ENCODE results near the gene PTPRN2. TPM values are rescaled to one million over a fixed set of nuclear protein-coding genes. Genes with fewer than 3 reads are reported as not detected.
"Not testable (repeated sequence)": the region's sequence is repeated elsewhere in the genome, so short reads cannot be mapped to it uniquely, and the experiment has no call there.

PTPRN2 gene
- total RNA-seq, 1 donor from 2014 or later, result 32.2 TPM

- DNase-seq (ENCODE audit: low read depth, low spot score), result no peak
- H3K9me3 Mint-ChIP-seq, result no peaks in the 10 kb centered on the region
- TF ChIP-seq, protein P1, sequence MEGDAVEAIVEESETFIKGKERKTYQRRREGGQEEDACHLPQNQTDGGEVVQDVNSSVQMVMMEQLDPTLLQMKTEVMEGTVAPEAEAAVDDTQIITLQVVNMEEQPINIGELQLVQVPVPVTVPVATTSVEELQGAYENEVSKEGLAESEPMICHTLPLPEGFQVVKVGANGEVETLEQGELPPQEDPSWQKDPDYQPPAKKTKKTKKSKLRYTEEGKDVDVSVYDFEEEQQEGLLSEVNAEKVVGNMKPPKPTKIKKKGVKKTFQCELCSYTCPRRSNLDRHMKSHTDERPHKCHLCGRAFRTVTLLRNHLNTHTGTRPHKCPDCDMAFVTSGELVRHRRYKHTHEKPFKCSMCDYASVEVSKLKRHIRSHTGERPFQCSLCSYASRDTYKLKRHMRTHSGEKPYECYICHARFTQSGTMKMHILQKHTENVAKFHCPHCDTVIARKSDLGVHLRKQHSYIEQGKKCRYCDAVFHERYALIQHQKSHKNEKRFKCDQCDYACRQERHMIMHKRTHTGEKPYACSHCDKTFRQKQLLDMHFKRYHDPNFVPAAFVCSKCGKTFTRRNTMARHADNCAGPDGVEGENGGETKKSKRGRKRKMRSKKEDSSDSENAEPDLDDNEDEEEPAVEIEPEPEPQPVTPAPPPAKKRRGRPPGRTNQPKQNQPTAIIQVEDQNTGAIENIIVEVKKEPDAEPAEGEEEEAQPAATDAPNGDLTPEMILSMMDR (conservative IDR thresholded peaks at IDR 0.05), result no peak
- H3K4me3 Mint-ChIP-seq, result peak overlapping the region; percentile 54
- H3K4me1 Mint-ChIP-seq, result peaks cover 13% of the 10 kb centered on the region
- H3K27ac Mint-ChIP-seq (ENCODE audit: unreplicated experiment), result no peak overlapping the region
- peaks cover 24% of the 10 kb centered on the region for H3K36me3 Mint-ChIP-seq (ENCODE audit: low read depth)
- no peaks in the 10 kb centered on the region for H3K27me3 Mint-ChIP-seq (ENCODE audit: low read depth)
Measured at GRCh38 chr7:157594306-157594705, 993.3 kb downstream of the PTPRN2 start.

GRCh38 chr7:157593541-157593940 is 994.1 kb downstream of the PTPRN2 start:
- H3K27ac Mint-ChIP-seq (ENCODE audit: unreplicated experiment), result no peak overlapping the region
- TF ChIP-seq, protein P1 (conservative IDR thresholded peaks at IDR 0.05), result no peak
- DNase-seq (ENCODE audit: low read depth, low spot score), result no peak
- no peaks in the 10 kb centered on the region for H3K27me3 Mint-ChIP-seq (ENCODE audit: low read depth)
- peaks cover 13% of the 10 kb centered on the region for H3K4me1 Mint-ChIP-seq
- peaks cover 24% of the 10 kb centered on the region for H3K36me3 Mint-ChIP-seq (ENCODE audit: low read depth)
- H3K4me3 Mint-ChIP-seq, result no peak overlapping the region
- no peaks in the 10 kb centered on the region for H3K9me3 Mint-ChIP-seq

GRCh38 chr7:157592636-157593320 is 994.8 kb downstream of the PTPRN2 start:
- not testable (repeated sequence) for DNase-seq (ENCODE audit: low read depth, low spot score); H3K27me3 Mint-ChIP-seq (ENCODE audit: low read depth); H3K27ac Mint-ChIP-seq (ENCODE audit: unreplicated experiment); H3K9me3 Mint-ChIP-seq; H3K4me3 Mint-ChIP-seq
- Mint-ChIP-seq H3K4me1 (peaks cover 11% of the 10 kb centered on the region), H3K36me3 (ENCODE audit: low read depth) (peaks cover 24% of the 10 kb centered on the region)

DNA sequence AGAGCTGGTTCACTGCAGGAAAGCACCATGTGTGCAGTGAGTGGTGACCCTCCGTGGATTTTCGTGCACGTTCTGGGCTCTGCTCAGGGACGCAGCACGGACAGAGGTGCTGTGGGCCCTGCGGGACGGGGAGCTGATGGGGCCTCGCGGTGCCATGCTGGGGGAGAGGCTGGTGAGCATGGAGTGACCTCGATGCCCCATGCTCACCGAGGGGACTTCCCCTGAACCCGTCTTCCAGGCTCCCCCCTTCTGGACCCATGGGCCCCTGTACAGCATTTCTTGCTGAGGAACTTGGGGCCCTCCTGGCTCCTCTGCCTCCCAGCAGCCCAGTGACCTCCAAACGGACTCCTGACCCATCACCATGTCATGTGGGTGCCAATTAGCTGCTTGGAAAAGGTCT is 997.1 kb downstream of the PTPRN2 start:
- H3K27ac Mint-ChIP-seq (ENCODE audit: unreplicated experiment), result no peak overlapping the region
- DNase-seq (ENCODE audit: low read depth, low spot score), result no peak
- TF ChIP-seq, protein P1 (conservative IDR thresholded peaks at IDR 0.05), result no peak
- peaks cover 20% of the 10 kb centered on the region for H3K36me3 Mint-ChIP-seq (ENCODE audit: low read depth)
- H3K4me1 Mint-ChIP-seq, result peaks cover 8% of the 10 kb centered on the region
- no peaks in the 10 kb centered on the region for H3K27me3 Mint-ChIP-seq (ENCODE audit: low read depth)
- H3K4me3 Mint-ChIP-seq, result no peak overlapping the region
- H3K9me3 Mint-ChIP-seq, result no peaks in the 10 kb centered on the region

DNA sequence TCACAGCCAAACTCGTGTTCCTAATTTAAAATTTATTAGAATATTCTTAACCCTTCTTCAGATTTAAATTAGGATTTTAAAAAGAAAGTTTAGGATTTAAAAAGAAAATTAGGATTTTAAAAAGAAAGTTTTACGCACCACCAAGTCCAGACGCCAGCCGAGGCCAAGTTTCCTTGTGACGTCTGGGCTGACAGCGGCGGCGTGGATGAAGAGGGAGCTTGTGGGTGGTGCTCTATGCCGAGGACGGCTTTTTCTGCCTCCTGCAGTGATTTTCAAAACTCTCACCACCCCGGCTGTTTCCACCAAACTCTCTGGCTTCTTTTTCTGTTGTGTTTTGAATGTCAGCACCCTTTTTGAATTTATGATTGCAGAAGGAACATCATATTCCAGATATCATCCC is 997.9 kb downstream of the PTPRN2 start:
- Mint-ChIP-seq H3K9me3 (no peaks in the 10 kb centered on the region), H3K27me3 (ENCODE audit: low read depth) (no peaks in the 10 kb centered on the region), H3K27ac (ENCODE audit: unreplicated experiment) (no peak overlapping the region), H3K36me3 (ENCODE audit: low read depth) (peaks cover 19% of the 10 kb centered on the region), H3K4me3 (no peak overlapping the region), H3K4me1 (peaks cover 10% of the 10 kb centered on the region)
- no peak for DNase-seq (ENCODE audit: low read depth, low spot score)
- TF ChIP-seq, protein P1 (conservative IDR thresholded peaks at IDR 0.05), result no peak

DNA sequence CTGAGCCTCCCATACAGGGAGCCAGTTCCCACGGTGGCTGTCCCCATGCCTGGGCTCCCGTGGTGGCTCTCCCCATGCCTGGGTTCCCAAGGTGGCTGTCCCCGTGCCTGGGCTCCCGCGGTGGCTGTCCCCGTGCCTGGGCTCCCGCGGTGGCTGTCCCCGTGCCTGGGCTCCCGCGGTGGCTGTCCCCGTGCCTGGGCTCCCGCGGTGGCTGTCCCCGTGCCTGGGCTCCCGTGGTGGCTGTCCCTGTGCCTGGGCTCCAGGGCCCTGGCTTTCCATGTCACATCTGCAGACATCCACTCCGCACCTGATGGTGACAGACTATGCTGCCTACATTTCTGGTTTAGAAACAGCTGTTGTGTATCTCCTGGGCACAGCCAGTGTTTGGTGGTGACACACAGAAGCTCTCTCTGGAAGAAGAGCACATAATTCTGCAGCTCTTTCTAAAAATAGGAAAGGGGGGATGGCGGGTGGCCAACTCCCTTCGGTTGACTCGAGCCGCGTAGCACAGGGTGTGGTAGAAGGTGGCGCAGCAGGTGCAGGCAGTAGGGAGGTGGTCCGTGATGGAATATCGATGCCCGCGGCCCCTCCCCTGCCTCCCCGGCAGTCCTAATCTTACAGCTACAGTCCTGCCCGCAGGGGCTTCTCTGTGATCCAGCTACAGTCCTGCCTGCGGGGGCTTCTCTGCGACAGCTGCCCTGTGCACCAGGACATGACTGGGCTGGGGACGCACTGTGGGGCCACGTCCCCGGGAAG is 999.6 kb downstream of the PTPRN2 start:
- Mint-ChIP-seq H3K36me3 (ENCODE audit: low read depth) (peaks cover 21% of the 10 kb centered on the region), H3K27me3 (ENCODE audit: low read depth) (no peaks in the 10 kb centered on the region), H3K9me3 (no peaks in the 10 kb centered on the region), H3K4me3 (no peak overlapping the region), H3K4me1 (peaks cover 15% of the 10 kb centered on the region), H3K27ac (ENCODE audit: unreplicated experiment) (no peak overlapping the region)
- no peak for DNase-seq (ENCODE audit: low read depth, low spot score)
- TF ChIP-seq, protein P1 (conservative IDR thresholded peaks at IDR 0.05), result no peak
